Measurements from ENCODE around the gene LMBR1L.

Gene LMBR1L

GRCh38 chr12:49055978-49056754 is 54.5 kb downstream of the LMBR1L start:
- in situ Hi-C loops (cut with MboI; ENCODE audit: low sequenced_read_pairs): no loop called here

- in situ Hi-C loops (cut with MboI; ENCODE audit: low sequenced_read_pairs): no loop called here
Measured at GRCh38 chr12:49055092-49055491, 55.6 kb downstream of the LMBR1L start.

- in situ Hi-C loops (cut with MboI; ENCODE audit: low sequenced_read_pairs): no loop called here
Measured at GRCh38 chr12:49054524-49054923, 56.1 kb downstream of the LMBR1L start.

GRCh38 chr12:49054096-49054495 is 56.6 kb downstream of the LMBR1L start:
- in situ Hi-C loops (cut with MboI; ENCODE audit: low sequenced_read_pairs): no loop called here

- in situ Hi-C loops (cut with MboI; ENCODE audit: low sequenced_read_pairs): no loop called here
Measured at GRCh38 chr12:49052451-49053208, 58.0 kb downstream of the LMBR1L start.

- in situ Hi-C loops (cut with MboI; ENCODE audit: low sequenced_read_pairs): no loop called here
Measured at GRCh38 chr12:49051777-49052438, 58.7 kb downstream of the LMBR1L start.

GRCh38 chr12:49051373-49051764 is 59.3 kb downstream of the LMBR1L start:
- in situ Hi-C loops (cut with MboI; ENCODE audit: low sequenced_read_pairs): no loop called here

GRCh38 chr12:49050507-49051372 is 59.9 kb downstream of the LMBR1L start:
- in situ Hi-C loops (cut with MboI; ENCODE audit: low sequenced_read_pairs): no loop called here

- in situ Hi-C loops (cut with MboI; ENCODE audit: low sequenced_read_pairs): no loop called here
Measured at GRCh38 chr12:49049566-49050224, 61.0 kb downstream of the LMBR1L start.

GRCh38 chr12:49048953-49049352 is 61.7 kb downstream of the LMBR1L start:
- in situ Hi-C loops (cut with MboI; ENCODE audit: low sequenced_read_pairs): no loop called here

Measured in HL-60/S4 (cell line).